Endothelial cell (in vitro differentiated cells): Measurements from ENCODE around the gene GMCL2. TPM values are rescaled to one million over a fixed set of nuclear protein-coding genes. Genes with fewer than 3 reads are reported as not detected.

Experiments used
- DNase-seq: peaks from one replicate; pipeline ENCODE4 v3.0.0; 2021; ENCODE audit warnings: low spot score
- H3K27ac Mint-ChIP-seq: one replicate; pipeline ENCODE4 v1.8.0; 2021; ENCODE audit warnings: mixed read lengths, inconsistent platforms; ENCODE audit not compliant: unreplicated experiment
- H3K27me3 Mint-ChIP-seq: one replicate; pipeline ENCODE4 v1.8.0; 2021; ENCODE audit warnings: mild to moderate bottlenecking, moderate library complexity, mixed read lengths, inconsistent platforms; ENCODE audit not compliant: unreplicated experiment
- H3K36me3 Mint-ChIP-seq: one replicate; pipeline ENCODE4 v1.8.0; 2021; ENCODE audit warnings: mild to moderate bottlenecking, low read depth, mixed read lengths, inconsistent platforms; ENCODE audit not compliant: unreplicated experiment
- H3K4me1 Mint-ChIP-seq: one replicate; pipeline ENCODE4 v1.8.0; 2021; ENCODE audit warnings: mild to moderate bottlenecking, mixed read lengths, inconsistent platforms; ENCODE audit not compliant: unreplicated experiment
- H3K4me3 Mint-ChIP-seq: one replicate; pipeline ENCODE4 v1.8.0; 2021; ENCODE audit warnings: mild to moderate bottlenecking, mixed read lengths, inconsistent platforms; ENCODE audit not compliant: unreplicated experiment
- H3K9me3 Mint-ChIP-seq: one replicate; pipeline ENCODE4 v1.8.0; 2021; ENCODE audit warnings: mixed read lengths, inconsistent platforms; ENCODE audit not compliant: unreplicated experiment
- CTCF ChIP-seq: fragments of 200-600 bp; sonication (generic); IDR thresholded peaks from one replicate; pipeline ENCODE4 v1.5.0; 2021; ENCODE audit warnings: antibody characterized with exemption; ENCODE audit not compliant: unreplicated experiment
- total RNA-seq: library from RNA; stranded (reverse); fragmentation: NEBNext Ultra II Directional; extraction: Animal tissue kit (Norgen Biotek cat#: 25700); gene quantifications from one replicate; pipeline ENCODE4 v1.2.1, GENCODE V29; 2021; ENCODE audit not compliant: unreplicated experiment

The GMCL2 gene
- total RNA-seq, 1 donor from 2014 or later: not detected

GRCh38 chr5:178207183-178207916, 20.2 kb upstream of the GMCL2 start:
- H3K9me3 Mint-ChIP-seq: no peaks in the 10 kb centered on the region
- H3K4me3 Mint-ChIP-seq: no peak overlapping the region
- peaks cover 49% of the 10 kb centered on the region for H3K36me3 Mint-ChIP-seq
- H3K4me1 Mint-ChIP-seq: peaks cover 27% of the 10 kb centered on the region
- no peak overlapping the region for H3K27ac Mint-ChIP-seq
- no peak for DNase-seq
- no peak for TF ChIP-seq CTCF
- peaks cover 12% of the 10 kb centered on the region for H3K27me3 Mint-ChIP-seq

GRCh38 chr5:178206166-178207101, 19.3 kb upstream of the GMCL2 start:
- Mint-ChIP-seq H3K9me3 (no peaks in the 10 kb centered on the region), H3K36me3 (peaks cover 49% of the 10 kb centered on the region)
- no peak for TF ChIP-seq CTCF

GRCh38 chr5:178205749-178206047, 18.5 kb upstream of the GMCL2 start:
- no peak for DNase-seq
- peak overlapping the region; percentile 87 for H3K4me3 Mint-ChIP-seq
- peaks cover 32% of the 10 kb centered on the region for H3K4me1 Mint-ChIP-seq
- H3K9me3 Mint-ChIP-seq: no peaks in the 10 kb centered on the region
- TF ChIP-seq CTCF: no peak
- peaks cover 42% of the 10 kb centered on the region for H3K36me3 Mint-ChIP-seq
- peak overlapping the region; percentile 33 for H3K27ac Mint-ChIP-seq
- H3K27me3 Mint-ChIP-seq: peaks cover 13% of the 10 kb centered on the region

More at GRCh38 chr5:178206166-178207101, 19.3 kb upstream of the GMCL2 start:
- Mint-ChIP-seq H3K27ac (peak overlapping the region; percentile 33), H3K27me3 (peaks cover 15% of the 10 kb centered on the region), H3K4me3 (peak overlapping the region; percentile 87), H3K4me1 (peaks cover 32% of the 10 kb centered on the region)
- no peak for DNase-seq

- H3K27me3 Mint-ChIP-seq: peaks cover 13% of the 10 kb centered on the region
- H3K4me3 Mint-ChIP-seq: peak overlapping the region; percentile 87
- H3K9me3 Mint-ChIP-seq: no peaks in the 10 kb centered on the region
- H3K27ac Mint-ChIP-seq: no peak overlapping the region
- H3K4me1 Mint-ChIP-seq: peaks cover 32% of the 10 kb centered on the region
- TF ChIP-seq CTCF: no peak
- peaks cover 37% of the 10 kb centered on the region for H3K36me3 Mint-ChIP-seq
- DNase-seq: peak; percentile 72
Observed at GRCh38 chr5:178204935-178205748, 18.0 kb upstream of the GMCL2 start.
